IPS-NIHi7 (cell line): ENCODE data around the gene ZNF770.
"Not testable (repeated sequence)": the region's sequence is repeated elsewhere in the genome, so short reads cannot be mapped to it uniquely, and the experiment has no call there.

ENCODE experiments used
- DNase-seq: peaks from one replicate; pipeline ENCODE4 v3.0.0; 2012; ENCODE audit warnings: mixed read lengths; ENCODE audit errors: extremely low spot score

Gene ZNF770

DNA sequence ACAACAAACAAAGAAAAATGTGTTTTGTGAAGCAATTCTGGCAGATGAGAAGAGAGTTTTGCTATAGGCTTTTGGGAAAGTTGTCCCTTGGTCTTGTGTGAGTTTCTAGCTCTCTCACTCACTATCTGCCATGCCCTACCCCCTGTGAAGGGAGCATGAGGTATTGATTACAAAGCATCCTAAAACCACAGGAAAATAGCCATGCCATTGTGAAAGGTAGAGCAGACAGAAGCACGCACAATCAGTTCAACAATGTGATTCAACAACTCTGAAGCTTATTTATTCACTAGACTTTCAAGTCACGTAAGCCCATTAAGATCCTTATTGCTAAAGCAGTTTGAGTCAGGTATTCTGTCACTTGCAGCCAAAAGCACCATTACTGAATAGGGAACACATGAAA, 12.0 kb downstream of the ZNF770 start:
- DNase-seq = no peak

DNA sequence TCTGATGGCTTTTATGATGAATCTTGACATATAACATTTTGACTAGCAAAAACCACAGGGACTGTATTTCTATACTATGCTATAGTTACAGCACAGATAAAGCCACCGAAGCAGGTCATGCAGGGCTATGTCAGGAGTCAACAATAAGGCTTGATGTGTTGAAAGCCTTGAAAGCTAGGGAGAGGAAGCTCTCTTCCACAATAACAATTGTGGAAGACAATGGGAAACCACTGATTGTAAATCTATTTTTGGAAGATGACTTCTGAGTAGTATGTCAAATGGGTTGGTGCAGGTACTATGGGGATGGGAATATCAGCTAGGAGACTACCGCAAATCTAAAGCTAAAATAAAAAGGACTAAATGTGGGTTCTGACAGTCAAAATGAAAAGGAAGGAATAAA, 14.6 kb downstream of the ZNF770 start:
- no peak for DNase-seq

DNA sequence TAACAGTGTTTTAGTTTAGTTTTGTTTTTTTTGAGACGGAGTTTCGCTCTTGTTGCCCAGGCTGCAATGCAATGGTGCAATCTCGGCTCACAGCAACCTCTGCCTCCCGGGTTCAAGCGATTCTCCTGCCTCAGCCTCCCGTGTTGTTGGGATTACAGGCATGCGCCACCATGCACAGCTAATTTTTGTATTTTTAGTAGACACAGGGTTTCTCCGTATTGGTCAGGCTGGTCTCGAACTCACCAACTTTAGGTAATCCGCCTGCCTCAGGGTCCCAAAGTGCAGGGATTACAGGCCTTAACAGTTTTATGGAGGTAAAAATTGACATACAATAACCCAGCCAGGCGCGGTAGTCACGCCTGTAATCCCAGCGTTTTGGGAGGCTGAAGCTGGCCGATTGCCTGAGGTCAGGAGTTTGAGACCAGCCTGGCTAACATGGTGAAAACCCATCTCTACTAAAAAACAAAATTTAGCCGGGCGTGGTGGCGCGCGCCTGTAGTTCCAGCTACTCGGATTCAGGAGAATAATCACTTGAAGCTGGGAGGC, 17.9 kb downstream of the ZNF770 start:
- DNase-seq = not testable (repeated sequence)

DNA sequence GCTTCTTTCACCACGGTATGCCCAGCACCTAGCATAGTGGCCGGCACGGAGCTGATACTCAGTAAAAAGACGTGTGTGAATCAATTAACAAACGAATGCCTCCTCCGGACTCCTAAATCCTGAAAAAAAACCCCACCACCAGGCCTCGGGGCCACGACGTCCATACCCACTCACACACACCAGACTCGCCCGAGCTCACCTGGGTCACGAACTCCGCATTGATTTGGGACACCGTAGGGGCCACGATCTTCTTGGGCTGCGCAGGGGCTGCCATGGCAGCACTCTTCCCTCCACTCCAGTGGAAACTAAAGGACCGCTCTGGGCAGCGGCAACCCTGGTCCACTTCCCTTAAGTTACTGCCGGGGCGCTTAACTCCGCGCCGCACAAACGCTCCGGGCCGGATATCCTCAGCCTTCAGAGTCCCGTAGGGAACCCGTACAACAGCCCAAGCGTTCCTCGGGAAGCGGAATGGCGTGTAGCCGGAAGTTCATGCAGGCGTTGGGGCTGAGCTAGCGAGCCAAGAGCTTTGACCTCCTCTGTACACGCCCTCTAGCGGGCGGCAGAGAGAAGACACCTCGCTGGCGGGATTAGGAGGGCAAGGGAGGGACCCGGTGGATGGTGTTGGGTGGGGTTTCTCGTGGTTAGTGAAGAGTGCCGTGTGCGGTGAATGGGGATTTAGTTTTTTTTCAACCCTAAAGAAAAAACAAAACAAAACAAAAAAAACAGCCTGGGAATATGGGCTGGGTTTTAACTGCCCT, 18.6 kb downstream of the ZNF770 start, which contains the start of gene AQR:
TSS of gene AQR (minus strand) at position 403 of the 758 bp plus-strand sequence. CDS start at position 274, 129 bp downstream.
- peak; percentile 95 for DNase-seq

DNA sequence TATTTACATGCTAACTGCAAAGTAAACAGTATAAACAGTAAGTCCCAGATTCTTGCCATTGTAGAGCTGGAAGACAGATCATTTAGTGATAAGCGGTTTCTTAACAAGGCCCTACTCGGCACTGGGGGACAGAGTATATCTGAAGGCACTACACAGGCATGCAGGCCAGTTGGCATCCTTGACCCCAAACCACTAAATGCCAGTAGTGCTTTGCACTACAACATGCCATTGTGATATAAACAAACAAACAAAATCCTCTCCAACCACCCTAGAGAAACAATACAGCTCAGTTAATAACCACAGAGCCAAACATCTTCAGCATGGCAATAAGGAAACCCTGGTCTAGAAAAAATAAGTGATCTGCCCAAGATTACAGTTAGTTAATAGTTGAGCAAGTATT, 23.8 kb downstream of the ZNF770 start:
- no peak for DNase-seq

DNA sequence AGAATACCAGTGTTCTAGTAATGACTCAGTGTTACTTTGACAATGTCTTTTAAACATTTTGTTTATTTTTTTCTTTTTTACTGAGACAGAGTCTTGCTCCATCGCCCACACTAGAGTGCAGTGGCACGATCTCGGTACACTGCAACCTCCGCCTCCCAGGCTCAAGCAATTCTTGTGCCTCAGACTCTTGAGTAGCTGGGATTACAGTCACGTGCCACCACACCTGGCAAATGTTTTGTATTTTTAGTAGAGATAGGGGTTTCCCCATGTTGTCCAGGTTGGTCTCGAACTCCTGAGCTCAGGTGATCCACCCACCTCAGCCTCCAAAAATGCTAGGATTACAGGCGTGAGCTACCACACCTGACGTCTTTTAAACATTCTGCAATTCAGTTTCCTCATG, 34.2 kb downstream of the ZNF770 start:
- DNase-seq = no peak

DNA sequence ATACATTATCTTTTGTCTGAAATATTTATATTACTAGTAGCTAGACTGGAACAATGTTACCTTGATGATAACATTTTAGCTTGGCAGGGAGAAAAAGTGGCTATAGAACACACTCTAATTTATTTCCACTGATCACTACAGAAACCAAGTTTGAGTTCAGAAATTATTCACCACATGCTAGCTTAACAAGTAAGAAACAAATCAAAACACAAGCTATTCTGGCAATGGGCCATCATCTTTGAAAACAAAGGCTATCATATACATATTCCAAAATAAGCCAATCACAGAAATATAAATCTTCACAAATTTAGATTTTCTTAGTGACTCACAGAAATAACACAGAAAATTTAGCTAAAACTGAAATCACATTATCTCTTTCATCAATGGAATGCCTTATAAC, 35.6 kb downstream of the ZNF770 start:
- DNase-seq = no peak

DNA sequence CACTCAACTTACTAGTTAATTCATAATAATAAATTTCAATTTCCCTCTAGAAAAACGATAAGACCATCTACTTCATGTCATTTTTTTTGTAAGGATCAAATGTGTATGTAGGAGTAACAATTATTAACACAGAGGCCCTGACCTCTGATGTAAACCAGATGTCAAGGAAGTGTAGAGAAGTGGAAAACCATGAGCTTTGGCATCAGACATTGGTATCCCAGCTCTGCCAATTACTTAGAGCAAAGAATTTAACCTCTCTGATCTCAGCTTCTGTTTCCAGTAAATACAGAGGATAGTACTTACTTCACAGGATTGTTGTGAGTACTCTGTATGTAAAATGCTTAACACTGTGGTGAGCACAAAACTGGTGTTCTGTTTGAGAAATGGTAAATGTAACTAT, 36.1 kb downstream of the ZNF770 start:
- no peak for DNase-seq

DNA sequence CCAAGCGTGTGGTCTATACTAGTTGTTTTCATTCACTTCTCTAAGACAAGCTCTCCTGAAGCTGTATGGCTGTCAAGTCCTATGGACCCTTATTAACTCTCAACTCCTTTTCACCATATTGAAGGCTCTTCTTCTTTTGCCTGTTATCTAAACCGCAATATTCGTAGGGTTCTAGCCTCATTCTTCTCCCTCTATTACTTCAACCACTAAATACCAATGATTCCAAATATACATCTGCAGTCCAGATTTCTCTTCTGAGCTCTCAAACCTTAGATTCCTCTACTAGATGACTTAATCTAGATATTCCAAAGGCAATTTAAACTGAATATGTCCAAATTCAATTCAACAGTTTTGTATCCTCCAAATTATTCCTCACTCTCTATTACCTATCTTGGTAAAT, 43.2 kb downstream of the ZNF770 start:
- no peak for DNase-seq

DNA sequence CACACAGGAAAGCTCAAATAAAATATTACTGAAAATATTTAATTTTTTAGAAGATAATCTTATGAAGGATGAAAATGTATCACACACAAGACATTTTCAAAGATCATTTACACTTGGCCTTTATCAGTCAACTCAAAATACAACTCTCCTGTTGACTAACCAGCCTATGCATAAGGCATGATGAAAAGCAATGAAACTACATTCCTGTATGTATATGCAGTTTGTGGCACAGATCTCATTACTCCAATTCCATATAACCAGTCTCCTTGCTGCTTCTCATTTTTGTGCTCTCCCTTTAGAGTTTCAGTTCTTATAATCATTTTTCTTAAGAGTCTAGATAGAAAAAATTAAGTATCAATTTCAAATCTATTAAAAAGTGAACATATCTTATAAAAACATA, 44.4 kb downstream of the ZNF770 start:
- DNase-seq = no peak

DNA sequence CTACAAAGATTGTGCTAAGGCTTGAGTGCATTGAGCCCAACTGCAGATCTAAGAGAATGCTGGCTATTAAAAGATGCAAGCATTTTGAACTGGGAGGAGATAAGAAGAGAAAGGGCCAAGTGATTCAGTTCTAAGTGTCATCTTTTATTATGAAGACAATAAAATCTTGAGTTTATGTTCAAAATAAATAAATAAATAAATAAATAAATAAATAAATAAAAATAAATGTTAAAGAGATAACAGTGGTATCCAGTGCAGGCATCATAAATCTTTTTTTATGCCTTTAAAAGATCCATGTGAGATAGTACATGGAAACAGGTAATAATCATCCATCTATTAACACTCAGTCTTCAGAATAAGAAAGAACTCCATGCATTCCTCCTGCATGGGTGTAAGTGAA, 44.8 kb downstream of the ZNF770 start:
- not testable (repeated sequence) for DNase-seq

DNA sequence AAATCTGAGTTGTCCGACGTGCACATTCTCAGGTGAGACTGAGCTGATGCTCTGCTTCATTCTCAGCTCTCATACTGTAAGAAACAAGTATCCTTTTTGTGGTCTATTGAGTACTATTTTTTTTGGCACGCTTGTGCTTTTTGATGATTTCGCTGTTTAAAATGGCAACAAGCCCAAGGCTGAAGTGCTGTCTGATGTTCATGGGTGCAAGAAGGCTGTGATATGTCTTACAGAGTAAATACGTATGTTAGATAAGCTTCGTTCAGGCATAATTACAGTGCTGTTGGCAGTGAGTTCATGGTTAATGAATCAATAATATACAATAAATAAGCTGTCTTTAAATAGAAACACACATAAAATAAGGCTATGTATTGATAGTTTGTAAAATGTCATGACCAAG, 45.7 kb downstream of the ZNF770 start:
- DNase-seq = no peak

DNA sequence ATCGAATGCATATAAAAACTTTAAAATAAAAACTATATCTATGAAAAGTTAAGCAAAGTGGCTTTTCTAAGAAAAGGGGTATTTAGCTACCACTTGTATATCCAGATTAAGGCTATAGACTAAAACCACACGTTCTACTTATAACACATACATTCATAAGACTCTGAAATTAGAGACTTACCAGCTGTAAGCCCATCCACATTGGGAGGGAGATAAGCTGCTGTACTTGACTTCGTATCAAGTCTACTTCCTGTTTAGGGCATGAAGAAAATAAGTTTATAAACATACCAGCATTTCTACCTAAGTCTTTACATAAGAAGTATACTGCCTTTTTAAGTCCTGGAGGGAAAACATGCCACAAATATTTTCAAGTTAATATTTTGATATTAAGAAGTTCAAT, 46.3 kb downstream of the ZNF770 start:
- no peak for DNase-seq

DNA sequence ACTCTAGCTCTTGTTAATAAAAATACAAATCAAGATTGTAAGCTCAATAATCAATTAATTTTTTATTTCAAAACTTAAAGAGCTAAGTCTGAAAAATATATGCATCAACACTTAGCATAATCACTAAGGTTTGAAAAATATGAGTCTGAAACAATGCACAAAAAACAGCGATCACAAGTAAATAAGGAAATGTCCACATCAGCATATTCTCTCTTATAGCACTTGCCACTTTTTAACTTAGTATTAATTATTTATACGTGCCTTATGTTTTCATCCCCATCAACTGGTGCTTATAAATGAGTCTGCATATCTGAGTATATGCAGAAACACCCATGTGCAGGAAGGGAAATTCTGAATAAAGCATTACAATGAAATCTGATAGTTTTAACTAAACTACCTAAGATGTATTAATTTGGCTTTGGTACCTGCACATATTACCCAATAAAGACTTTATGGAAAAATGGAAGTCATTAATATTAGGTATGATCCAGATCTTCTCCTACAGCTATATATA, 46.8 kb downstream of the ZNF770 start:
- DNase-seq = no peak

DNA sequence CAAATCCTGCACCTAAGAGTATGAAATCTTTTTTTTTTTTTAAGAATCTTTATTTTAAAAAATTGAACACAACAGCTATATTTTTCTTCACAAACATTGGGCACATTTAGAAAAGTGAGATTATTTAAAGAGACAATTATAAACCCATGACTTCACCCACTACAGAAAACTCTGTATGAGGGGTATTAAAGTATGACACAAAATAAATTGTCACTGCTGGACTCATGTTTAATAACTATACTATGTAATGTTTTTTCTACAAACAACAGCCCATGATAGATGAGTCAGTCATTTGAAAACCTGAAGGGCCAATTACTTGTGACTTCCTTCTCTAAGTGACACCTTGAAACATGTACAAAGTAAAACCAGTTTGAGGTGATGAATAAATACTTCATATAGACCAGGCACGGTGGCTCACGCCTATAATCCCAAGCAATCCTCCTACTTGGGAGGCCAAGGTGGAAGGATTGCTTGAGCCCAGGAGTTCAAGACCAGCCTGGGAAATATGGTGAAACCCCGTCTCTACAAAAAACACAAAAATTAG, 54.6 kb downstream of the ZNF770 start:
- DNase-seq = no peak

DNA sequence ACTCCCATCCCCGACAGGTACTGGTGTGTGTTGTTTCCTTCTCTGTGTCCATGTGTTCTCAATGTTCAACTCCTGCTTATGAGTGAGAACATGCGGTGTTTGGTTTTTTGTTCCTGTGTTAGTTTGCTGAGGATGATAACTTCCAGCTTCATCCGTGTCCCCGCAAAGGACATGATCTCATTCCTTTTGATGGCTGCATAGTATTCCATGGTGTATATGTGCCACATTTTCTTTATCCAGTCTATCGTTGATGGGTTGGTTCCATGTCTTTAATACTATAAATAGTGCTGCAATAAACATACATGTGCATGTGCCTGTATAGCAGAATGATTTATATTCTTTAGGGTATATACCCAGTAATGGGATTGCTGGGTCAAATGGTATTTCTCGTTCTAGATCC, 59.7 kb downstream of the ZNF770 start:
- not testable (repeated sequence) for DNase-seq
